Stomach (tissue), 4 donors: ENCODE data around the gene OR11A1.

Source experiments
- CTCF ChIP-seq, 7 experiments: fragments of 450-650 bp in 4 of 7; fragments of 200-600 bp in 3 of 7; sonication (generic) in 3 of 7; IDR thresholded peaks; one replicate each; pipeline ENCODE4 v1.5.1; 2016 to 2019; ENCODE audit warnings: antibody characterized with exemption in 7 of 7, control low read depth in 2 of 7, mild to moderate bottlenecking in 1 of 7
- POLR2A ChIP-seq, 4 donors: fragments of 450-650 bp; IDR thresholded peaks; one replicate each; pipeline ENCODE4 v1.6.1; 2016; ENCODE audit warnings: antibody characterized with exemption in 4 of 4, control low read depth in 2 of 4, mild to moderate bottlenecking in 1 of 4, moderate library complexity in 1 of 4
- POLR2AphosphoS5 ChIP-seq, 3 donors: sonication (generic); formaldehyde crosslinking; IDR thresholded peaks; one replicate each; pipeline ENCODE4 v1.6.1; 2016; ENCODE audit warnings: antibody characterized with exemption in 3 of 3

DNA sequence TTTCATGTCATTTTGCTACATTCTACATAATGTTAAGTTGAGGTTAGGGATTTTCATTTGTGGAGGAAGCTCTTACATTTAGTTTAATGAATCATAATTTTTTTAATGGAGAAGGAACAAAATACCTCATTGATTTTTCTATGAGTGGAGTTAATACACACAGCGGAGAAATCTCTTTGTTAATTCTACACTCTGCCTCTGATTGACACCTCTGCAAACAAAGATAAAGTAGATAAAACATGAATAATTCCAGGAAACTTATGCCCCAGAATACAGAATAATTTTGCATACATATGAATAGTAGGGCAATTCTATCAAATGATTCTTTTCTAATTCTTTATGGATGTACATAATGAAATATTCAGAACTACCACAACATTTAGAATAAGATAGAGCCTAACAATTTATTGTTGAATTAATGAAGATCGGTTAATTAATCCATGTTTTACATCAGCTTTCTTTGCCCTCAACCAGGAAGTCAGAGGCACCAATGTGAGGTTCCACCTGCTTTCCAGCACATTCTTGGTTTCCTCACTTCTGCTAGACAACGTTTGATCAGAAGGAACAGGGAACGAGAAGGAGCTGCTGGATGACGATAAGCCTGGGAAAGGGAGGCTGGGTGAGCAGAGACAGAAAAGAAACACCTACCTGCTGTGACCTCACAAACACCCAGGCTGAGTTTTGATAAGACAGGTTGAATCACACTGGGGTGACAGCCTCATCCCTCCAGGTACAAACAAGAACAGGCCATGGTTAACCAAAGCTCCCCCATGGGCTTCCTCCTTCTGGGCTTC lies 4.3 kb upstream of the OR11A1 start:
- TF ChIP-seq CTCF (IDR thresholded peaks at IDR 0.05) (no peak), POLR2AphosphoS5 (IDR thresholded peaks at IDR 0.05) (no peak), POLR2A (IDR thresholded peaks at IDR 0.05) (no peak)
